NT2/D1 (cell line): ENCODE results near the gene KIF7.

Experiments used
- DNase-seq: peaks from one replicate; pipeline ENCODE4 v3.0.0-alpha.2; 2011; ENCODE audit warnings: low read depth, low spot score
- H3K27me3 ChIP-seq: 2 replicates; pipeline ENCODE4 v1.6.0; 2011; ENCODE audit warnings: mild to moderate bottlenecking; ENCODE audit not compliant: insufficient read length, insufficient read depth
- H3K36me3 ChIP-seq: 2 replicates; pipeline ENCODE4 v1.6.1; 2011; ENCODE audit warnings: mild to moderate bottlenecking, low read length, mixed read lengths; ENCODE audit not compliant: insufficient read depth, insufficient read length
- H3K4me1 ChIP-seq: 2 replicates; pipeline ENCODE4 v1.5.1; 2011; ENCODE audit not compliant: insufficient read depth, insufficient read length
- H3K4me3 ChIP-seq: 2 replicates; pipeline ENCODE4 v1.5.1; 2011; ENCODE audit warnings: low read depth; ENCODE audit not compliant: insufficient read length
- H3K9ac ChIP-seq: 2 replicates; pipeline ENCODE4 v1.6.0; 2011; ENCODE audit warnings: low read depth; ENCODE audit not compliant: insufficient read length
- H3K9me3 ChIP-seq: 2 replicates; pipeline ENCODE4 v1.5.1; 2011; ENCODE audit warnings: mild to moderate bottlenecking, low read length; ENCODE audit not compliant: insufficient read depth
- SUZ12 ChIP-seq: IDR thresholded peaks from 2 replicates; pipeline ENCODE4 v1.6.1; 2011; ENCODE audit not compliant: insufficient read length, insufficient read depth; ENCODE audit errors: extremely low read depth
- YY1 ChIP-seq: IDR thresholded peaks from 2 replicates; pipeline ENCODE4 v1.6.1; 2011; ENCODE audit not compliant: insufficient read length, insufficient read depth
- ZNF274 ChIP-seq: IDR thresholded peaks from 2 replicates; pipeline ENCODE4 v1.6.1; 2011; ENCODE audit warnings: mild to moderate bottlenecking, low read depth, low read length

Gene KIF7

GRCh38 chr15:89673165-89673512, 17.9 kb upstream of the KIF7 start:
- Histone ChIP-seq H3K4me3 (no peak overlapping the region), H3K9me3 (no peaks in the 10 kb centered on the region), H3K36me3 (no peaks in the 10 kb centered on the region), H3K4me1 (no peaks in the 10 kb centered on the region), H3K27me3 (no peaks in the 10 kb centered on the region), H3K9ac (no peak overlapping the region)
- DNase-seq: peak; percentile 67
- TF ChIP-seq ZNF274 (no peak), YY1 (no peak), SUZ12 (no peak)

- H3K36me3 ChIP-seq: no peaks in the 10 kb centered on the region
- H3K27me3 ChIP-seq: no peaks in the 10 kb centered on the region
- TF ChIP-seq ZNF274 (no peak), YY1 (no peak), SUZ12 (no peak)
- H3K4me1 ChIP-seq: no peaks in the 10 kb centered on the region
- no peaks in the 10 kb centered on the region for H3K9me3 ChIP-seq
- no peak overlapping the region for H3K4me3 ChIP-seq
- DNase-seq: no peak
- H3K9ac ChIP-seq: no peak overlapping the region
Observed at GRCh38 chr15:89672221-89673164, 17.2 kb upstream of the KIF7 start.

- Histone ChIP-seq H3K27me3 (no peaks in the 10 kb centered on the region), H3K36me3 (no peaks in the 10 kb centered on the region), H3K9me3 (no peaks in the 10 kb centered on the region), H3K9ac (no peak overlapping the region), H3K4me3 (no peak overlapping the region), H3K4me1 (no peaks in the 10 kb centered on the region)
- no peak for TF ChIP-seq SUZ12
- TF ChIP-seq ZNF274: no peak
- TF ChIP-seq YY1: no peak
- no peak for DNase-seq
Observed at GRCh38 chr15:89671687-89672086, 16.4 kb upstream of the KIF7 start.

- H3K4me3 ChIP-seq: no peak overlapping the region
- TF ChIP-seq ZNF274: no peak
- TF ChIP-seq YY1: no peak
- no peak for TF ChIP-seq SUZ12
- H3K27me3 ChIP-seq: peaks cover 2% of the 10 kb centered on the region
- no peak overlapping the region for H3K9ac ChIP-seq
- no peaks in the 10 kb centered on the region for H3K36me3 ChIP-seq
- DNase-seq: no peak
- peaks cover 3% of the 10 kb centered on the region for H3K4me1 ChIP-seq
- H3K9me3 ChIP-seq: no peaks in the 10 kb centered on the region
Observed at GRCh38 chr15:89670971-89671560, 15.8 kb upstream of the KIF7 start.

GRCh38 chr15:89669941-89670340, 14.7 kb upstream of the KIF7 start:
- no peaks in the 10 kb centered on the region for H3K36me3 ChIP-seq
- H3K4me3 ChIP-seq: no peak overlapping the region
- TF ChIP-seq ZNF274 (no peak), SUZ12 (no peak), YY1 (no peak)
- peaks cover 14% of the 10 kb centered on the region for H3K27me3 ChIP-seq
- no peak overlapping the region for H3K9ac ChIP-seq
- H3K4me1 ChIP-seq: peaks cover 7% of the 10 kb centered on the region
- DNase-seq: no peak
- no peaks in the 10 kb centered on the region for H3K9me3 ChIP-seq

- Histone ChIP-seq H3K9ac (no peak overlapping the region), H3K36me3 (no peaks in the 10 kb centered on the region), H3K9me3 (no peaks in the 10 kb centered on the region), H3K4me3 (no peak overlapping the region), H3K4me1 (peaks cover 7% of the 10 kb centered on the region), H3K27me3 (peaks cover 19% of the 10 kb centered on the region)
- no peak for DNase-seq
- TF ChIP-seq ZNF274: no peak
Observed at GRCh38 chr15:89669309-89669865, 14.1 kb upstream of the KIF7 start.

GRCh38 chr15:89668171-89668570, 12.9 kb upstream of the KIF7 start:
- peaks cover 21% of the 10 kb centered on the region for H3K27me3 ChIP-seq
- H3K4me3 ChIP-seq: no peak overlapping the region
- no peak overlapping the region for H3K9ac ChIP-seq
- no peaks in the 10 kb centered on the region for H3K9me3 ChIP-seq
- TF ChIP-seq ZNF274 (no peak), SUZ12 (no peak), YY1 (no peak)
- no peak for DNase-seq
- no peaks in the 10 kb centered on the region for H3K36me3 ChIP-seq
- peaks cover 7% of the 10 kb centered on the region for H3K4me1 ChIP-seq
